ENCODE data around the gene KAT6B. TPM values are rescaled to one million over a fixed set of nuclear protein-coding genes. Genes with fewer than 3 reads are reported as not detected.
"Not testable (repeated sequence)": the region's sequence is repeated elsewhere in the genome, so short reads cannot be mapped to it uniquely, and the experiment has no call there.

Gene KAT6B
- total RNA-seq, 1 donor from 2014 or later: 41.1 TPM

DNA sequence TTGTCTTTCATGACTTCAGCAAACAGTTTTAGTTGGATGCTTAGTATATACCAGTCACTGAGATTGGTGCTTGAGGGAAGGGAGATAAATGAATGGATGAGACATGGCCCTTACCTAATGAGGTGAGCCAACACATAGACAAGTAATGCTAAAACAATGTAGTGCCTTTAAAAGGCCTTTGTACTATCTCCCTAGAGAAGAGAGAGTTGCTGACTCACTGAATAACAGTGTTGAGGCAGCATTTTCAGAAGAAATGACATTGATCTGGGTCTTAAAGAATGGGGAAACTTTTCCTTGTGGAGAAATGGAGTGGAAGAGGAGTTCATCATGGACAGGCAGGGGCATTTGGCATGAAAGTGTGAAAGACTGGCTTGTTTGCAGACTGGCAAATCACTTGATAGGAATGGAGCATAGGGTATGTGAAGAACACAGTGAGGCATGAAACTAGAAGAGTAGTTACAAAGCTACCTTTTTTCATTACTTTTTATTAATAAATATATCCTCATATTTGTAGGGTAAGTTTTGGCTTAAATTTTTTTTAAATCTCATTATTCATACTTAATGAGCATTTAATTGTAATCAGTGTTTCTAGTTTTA lies 91.2 kb downstream of the KAT6B start:
- intact Hi-C loops (cut with DNase I): no loop called here
- Histone ChIP-seq H3K4me1 (peaks cover 0 to 1% of the 10 kb centered on the region in 2 donors), H3K27me3 (no peaks in the 10 kb centered on the region), H3K4me3 (no peak overlapping the region), H3K9me3 (no peaks in the 10 kb centered on the region), H3K36me3 (no peaks in the 10 kb centered on the region), H3K27ac (no peak overlapping the region)
- TF ChIP-seq, protein P1, sequence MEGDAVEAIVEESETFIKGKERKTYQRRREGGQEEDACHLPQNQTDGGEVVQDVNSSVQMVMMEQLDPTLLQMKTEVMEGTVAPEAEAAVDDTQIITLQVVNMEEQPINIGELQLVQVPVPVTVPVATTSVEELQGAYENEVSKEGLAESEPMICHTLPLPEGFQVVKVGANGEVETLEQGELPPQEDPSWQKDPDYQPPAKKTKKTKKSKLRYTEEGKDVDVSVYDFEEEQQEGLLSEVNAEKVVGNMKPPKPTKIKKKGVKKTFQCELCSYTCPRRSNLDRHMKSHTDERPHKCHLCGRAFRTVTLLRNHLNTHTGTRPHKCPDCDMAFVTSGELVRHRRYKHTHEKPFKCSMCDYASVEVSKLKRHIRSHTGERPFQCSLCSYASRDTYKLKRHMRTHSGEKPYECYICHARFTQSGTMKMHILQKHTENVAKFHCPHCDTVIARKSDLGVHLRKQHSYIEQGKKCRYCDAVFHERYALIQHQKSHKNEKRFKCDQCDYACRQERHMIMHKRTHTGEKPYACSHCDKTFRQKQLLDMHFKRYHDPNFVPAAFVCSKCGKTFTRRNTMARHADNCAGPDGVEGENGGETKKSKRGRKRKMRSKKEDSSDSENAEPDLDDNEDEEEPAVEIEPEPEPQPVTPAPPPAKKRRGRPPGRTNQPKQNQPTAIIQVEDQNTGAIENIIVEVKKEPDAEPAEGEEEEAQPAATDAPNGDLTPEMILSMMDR (IDR thresholded peaks at IDR 0.05): no peak
- no peak for DNase-seq (ENCODE audit: low spot score in 2 of 2)

DNA sequence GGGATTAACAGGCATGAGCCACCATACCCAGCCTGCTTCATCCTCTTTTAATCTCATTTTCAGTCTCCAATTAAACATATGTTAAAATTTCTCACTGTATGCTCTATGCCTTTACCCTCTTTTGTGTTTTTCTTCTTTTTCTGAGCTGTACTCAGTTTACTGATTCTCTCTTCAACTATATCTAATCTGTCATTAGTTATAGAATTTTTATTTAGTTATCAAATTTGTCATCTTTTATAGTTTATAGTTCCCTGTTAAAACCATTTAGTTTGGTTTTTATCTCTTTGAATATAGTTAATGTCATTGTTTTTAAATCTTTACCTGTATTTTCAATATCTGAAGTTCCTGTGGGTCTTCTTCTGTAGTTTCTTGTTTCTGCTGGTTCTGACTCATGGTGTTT lies 93.3 kb downstream of the KAT6B start:
- H3K4me1 ChIP-seq: peaks cover 2 to 16% of the 10 kb centered on the region in 2 donors
- intact Hi-C loops (cut with DNase I): no loop called here

DNA sequence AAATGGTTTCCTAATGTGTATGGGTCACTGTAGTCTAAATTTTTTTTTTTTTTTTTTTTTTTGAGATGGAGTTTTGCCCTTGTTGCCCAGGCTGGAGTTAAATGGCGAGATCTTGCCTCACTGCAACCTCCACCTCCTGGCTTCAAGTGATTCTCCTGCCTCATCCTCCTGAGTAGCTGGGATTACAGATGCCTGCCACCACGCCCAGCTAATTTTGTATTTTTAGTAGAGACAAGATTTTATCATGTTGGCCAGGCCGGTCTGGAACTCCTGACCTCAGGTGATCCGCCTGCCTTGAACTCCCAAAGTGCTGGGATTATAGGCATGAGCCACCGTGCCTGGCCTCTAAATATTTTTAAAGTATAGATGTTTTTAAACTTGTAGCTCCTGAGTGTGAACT lies 94.7 kb downstream of the KAT6B start:
- H3K4me3 ChIP-seq; H3K27me3 ChIP-seq; H3K27ac ChIP-seq; H3K36me3 ChIP-seq; H3K9me3 ChIP-seq; intact Hi-C loops (cut with DNase I); DNase-seq (ENCODE audit: low spot score in 2 of 2): not testable (repeated sequence)
- H3K4me1 ChIP-seq: peaks cover 6 to 24% of the 10 kb centered on the region in 2 donors

More for the DNA sequence above, 93.3 kb downstream of the KAT6B start:
- no peak for DNase-seq (ENCODE audit: low spot score in 2 of 2)
- Histone ChIP-seq H3K4me3 (no peak overlapping the region), H3K9me3 (no peaks in the 10 kb centered on the region), H3K27ac (no peak overlapping the region), H3K27me3 (no peaks in the 10 kb centered on the region), H3K36me3 (no peaks in the 10 kb centered on the region)
- TF ChIP-seq, protein P1 (IDR thresholded peaks at IDR 0.05): no peak

DNA sequence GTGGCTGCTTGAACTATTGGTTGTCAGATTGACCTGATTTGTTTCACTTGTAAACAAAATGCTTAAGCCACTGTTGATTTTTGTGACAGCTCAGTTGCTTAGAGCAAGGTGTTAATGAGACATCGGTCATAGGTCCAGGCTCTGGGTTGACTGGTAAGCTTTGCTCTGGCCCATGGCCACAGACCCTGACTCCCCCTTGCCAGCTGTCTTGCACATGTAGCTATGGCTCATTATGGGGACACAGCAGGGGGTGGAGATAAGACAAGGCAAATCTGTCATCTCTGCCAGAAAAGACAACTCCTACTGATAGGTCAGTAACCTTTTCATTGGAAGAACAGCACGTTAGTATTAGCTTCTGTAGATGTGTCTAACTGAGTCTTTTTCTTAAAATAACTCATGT lies 95.3 kb downstream of the KAT6B start:
- Histone ChIP-seq H3K27me3 (no peaks in the 10 kb centered on the region), H3K36me3 (no peaks in the 10 kb centered on the region), H3K4me1 (peaks cover 6 to 24% of the 10 kb centered on the region in 2 donors), H3K9me3 (no peaks in the 10 kb centered on the region), H3K4me3 (no peak overlapping the region), H3K27ac (no peak overlapping the region)
- DNase-seq (ENCODE audit: low spot score in 2 of 2): no peak
- intact Hi-C loops (cut with DNase I): no loop called here
- TF ChIP-seq, protein P1 (IDR thresholded peaks at IDR 0.05): no peak

DNA sequence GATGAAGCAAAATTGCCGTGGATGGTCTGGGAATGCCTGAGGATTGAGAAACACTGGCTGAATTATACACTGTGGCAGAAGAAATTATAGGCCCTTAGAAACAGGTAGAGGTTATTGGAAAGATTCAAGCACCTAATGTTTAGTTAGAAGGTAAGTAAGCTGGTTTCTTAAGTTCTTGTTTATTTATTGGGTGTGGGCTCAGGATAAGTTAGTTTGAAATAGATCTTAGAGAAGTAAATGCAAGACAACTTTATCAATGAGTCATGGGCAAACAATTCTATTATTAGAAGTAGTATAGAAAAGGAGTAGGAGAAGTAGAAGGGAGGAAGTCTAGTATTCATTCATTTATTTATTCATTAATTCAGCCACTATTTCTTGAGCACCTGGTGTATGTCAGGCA lies 96.5 kb downstream of the KAT6B start:
- intact Hi-C loops (cut with DNase I): no loop called here
- no peaks in the 10 kb centered on the region for H3K36me3 ChIP-seq
- H3K27me3 ChIP-seq: no peaks in the 10 kb centered on the region
- no peaks in the 10 kb centered on the region for H3K9me3 ChIP-seq
- H3K4me1 ChIP-seq: peaks cover 6 to 29% of the 10 kb centered on the region in 2 donors
- no peak overlapping the region for H3K4me3 ChIP-seq
- no peak for DNase-seq (ENCODE audit: low spot score in 2 of 2)
- H3K27ac ChIP-seq: peak overlapping the region in 1 of 2 donors; percentile 67
- TF ChIP-seq, protein P1 (IDR thresholded peaks at IDR 0.05): no peak

DNA sequence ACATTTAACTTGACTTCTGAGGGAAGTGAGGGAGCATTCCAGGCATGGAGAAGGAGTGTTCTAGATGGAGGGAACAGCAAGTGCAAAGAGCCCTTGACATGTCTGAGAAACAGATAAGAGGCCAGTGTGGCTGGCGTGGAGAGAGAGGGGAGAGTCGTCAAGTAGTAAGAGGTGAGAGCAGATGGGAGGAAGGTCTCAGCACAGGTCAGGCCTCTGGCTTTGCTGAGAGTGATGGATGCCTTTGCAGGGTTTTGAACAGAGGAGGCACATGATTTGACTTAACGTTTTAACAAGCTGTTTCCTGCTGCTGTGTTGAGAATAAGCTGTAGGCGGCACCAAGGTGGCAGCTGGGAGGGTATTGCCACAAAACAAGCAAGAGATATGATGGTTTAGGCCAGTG lies 97.2 kb downstream of the KAT6B start:
- TF ChIP-seq, protein P1 (IDR thresholded peaks at IDR 0.05): no peak
- no peak for DNase-seq (ENCODE audit: low spot score in 2 of 2)
- Histone ChIP-seq H3K4me1 (peaks cover 6 to 34% of the 10 kb centered on the region in 2 donors), H3K4me3 (no peak overlapping the region), H3K27ac (peak overlapping the region; percentile 67 to 78), H3K36me3 (no peaks in the 10 kb centered on the region), H3K9me3 (no peaks in the 10 kb centered on the region), H3K27me3 (no peaks in the 10 kb centered on the region)
- intact Hi-C loops (cut with DNase I): no loop called here
